Measurements from ENCODE around the gene NFU1. TPM values are rescaled to one million over a fixed set of nuclear protein-coding genes. Genes with fewer than 3 reads are reported as not detected.

NFU1 gene
- total and polyA plus RNA-seq, 9 of the 15 experiments (the other 6 are each of a cell fraction or from before 2014, with no cell fraction given), result 33.3 to 61.8 (median 53.7) TPM

- TF ChIP-seq MLX (CRISPR knock-in tag; conservative IDR thresholded peaks at IDR 0.05), result no peak
- no peak for TF ChIP-seq TAF9B (IDR thresholded peaks at IDR 0.05; ENCODE audit: partially characterized antibody)
- no peak for TF ChIP-seq HOXB6 (CRISPR knock-in tag; IDR thresholded peaks at IDR 0.05; ENCODE audit: borderline replicate concordance)
- no peak for TF ChIP-seq SRSF7 (optimal IDR thresholded peaks at IDR 0.05; ENCODE audit: low read depth, low read length)
- no peak for TF ChIP-seq NR2C1 (IDR thresholded peaks at IDR 0.05)
- TF ChIP-seq NR2C1 (tag; IDR thresholded peaks at IDR 0.05), result peak; percentile 64; the same call in 1 of the 2 replicates
- no peak for TF ChIP-seq ZNF263 (CRISPR knock-in tag; IDR thresholded peaks at IDR 0.05; ENCODE audit: borderline replicate concordance)
- TF ChIP-seq SETDB1 (IDR thresholded peaks at IDR 0.05; ENCODE audit: low read length), result no peak
- peak; percentile 72; the same call in 1 of the 2 replicates for TF ChIP-seq KLF6 (CRISPR knock-in tag; IDR thresholded peaks at IDR 0.05; ENCODE audit: borderline replicate concordance)
- no peak for TF ChIP-seq NR1H2 (CRISPR knock-in tag; IDR thresholded peaks at IDR 0.05)
- TF ChIP-seq MBD2 (IDR thresholded peaks at IDR 0.05; ENCODE audit: borderline replicate concordance, low read depth), result no peak
- 0 out of 2 replicates have a peak, but pooled peaks have one; percentile 26 for TF ChIP-seq CEBPB (tag; IDR thresholded peaks at IDR 0.05)
- no peak for TF ChIP-seq ZNF41 (CRISPR knock-in tag; conservative IDR thresholded peaks at IDR 0.05)
- no peak for TF ChIP-seq ZNF408 (CRISPR knock-in tag; IDR thresholded peaks at IDR 0.05; ENCODE audit: low read depth)
- no peak for TF ChIP-seq DIDO1 (tag; IDR thresholded peaks at IDR 0.05; ENCODE audit: low read depth)
- peak; percentile 39; the same call in 1 of the 2 replicates for TF ChIP-seq BACH1 (tag; IDR thresholded peaks at IDR 0.05)
- TF ChIP-seq TBP (optimal IDR thresholded peaks at IDR 0.05; ENCODE audit: low read depth, low read length), result no peak
- TF ChIP-seq RNF2 (IDR thresholded peaks at IDR 0.05), result no peak
- TF ChIP-seq RAD51 (IDR thresholded peaks at IDR 0.05; ENCODE audit: borderline replicate concordance, low read depth), result no peak
- TF ChIP-seq, protein P1, sequence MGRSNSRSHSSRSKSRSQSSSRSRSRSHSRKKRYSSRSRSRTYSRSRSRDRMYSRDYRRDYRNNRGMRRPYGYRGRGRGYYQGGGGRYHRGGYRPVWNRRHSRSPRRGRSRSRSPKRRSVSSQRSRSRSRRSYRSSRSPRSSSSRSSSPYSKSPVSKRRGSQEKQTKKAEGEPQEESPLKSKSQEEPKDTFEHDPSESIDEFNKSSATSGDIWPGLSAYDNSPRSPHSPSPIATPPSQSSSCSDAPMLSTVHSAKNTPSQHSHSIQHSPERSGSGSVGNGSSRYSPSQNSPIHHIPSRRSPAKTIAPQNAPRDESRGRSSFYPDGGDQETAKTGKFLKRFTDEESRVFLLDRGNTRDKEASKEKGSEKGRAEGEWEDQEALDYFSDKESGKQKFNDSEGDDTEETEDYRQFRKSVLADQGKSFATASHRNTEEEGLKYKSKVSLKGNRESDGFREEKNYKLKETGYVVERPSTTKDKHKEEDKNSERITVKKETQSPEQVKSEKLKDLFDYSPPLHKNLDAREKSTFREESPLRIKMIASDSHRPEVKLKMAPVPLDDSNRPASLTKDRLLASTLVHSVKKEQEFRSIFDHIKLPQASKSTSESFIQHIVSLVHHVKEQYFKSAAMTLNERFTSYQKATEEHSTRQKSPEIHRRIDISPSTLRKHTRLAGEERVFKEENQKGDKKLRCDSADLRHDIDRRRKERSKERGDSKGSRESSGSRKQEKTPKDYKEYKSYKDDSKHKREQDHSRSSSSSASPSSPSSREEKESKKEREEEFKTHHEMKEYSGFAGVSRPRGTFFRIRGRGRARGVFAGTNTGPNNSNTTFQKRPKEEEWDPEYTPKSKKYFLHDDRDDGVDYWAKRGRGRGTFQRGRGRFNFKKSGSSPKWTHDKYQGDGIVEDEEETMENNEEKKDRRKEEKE (IDR thresholded peaks at IDR 0.05; ENCODE audit: borderline replicate concordance in 1 of 2, control insufficient read depth in 1 of 2, low read depth in 2 of 2, low read length in 1 of 2), result no peak
- TF ChIP-seq TCFL5 (CRISPR knock-in tag; conservative IDR thresholded peaks at IDR 0.05), result no peak
- no peak for TF ChIP-seq RHOXF2B (CRISPR knock-in tag; conservative IDR thresholded peaks at IDR 0.05)
- TF ChIP-seq ZEB2 (IDR thresholded peaks at IDR 0.05), result no peak
- no peak for TF ChIP-seq ZNF175 (CRISPR knock-in tag; IDR thresholded peaks at IDR 0.05; ENCODE audit: low read depth)
- no peak for TF ChIP-seq RFX1 (IDR thresholded peaks at IDR 0.05)
- no peak for TF ChIP-seq ZNF511 (CRISPR knock-in tag; IDR thresholded peaks at IDR 0.05)
- TF ChIP-seq ZNF449 (CRISPR knock-in tag; IDR thresholded peaks at IDR 0.05), result no peak
Measured at GRCh38 chr2:69452687-69453086, 15.5 kb upstream of the NFU1 start (continued).

All from K562 (cell line).